Measurements from ENCODE around the gene CCDC181. TPM values are rescaled to one million over a fixed set of nuclear protein-coding genes. Genes with fewer than 3 reads are reported as not detected.

The CCDC181 gene
- total RNA-seq, 5 donors from 2014 or later (not counting 1 experiment from before 2014, with no cell fraction given) = not detected

DNA sequence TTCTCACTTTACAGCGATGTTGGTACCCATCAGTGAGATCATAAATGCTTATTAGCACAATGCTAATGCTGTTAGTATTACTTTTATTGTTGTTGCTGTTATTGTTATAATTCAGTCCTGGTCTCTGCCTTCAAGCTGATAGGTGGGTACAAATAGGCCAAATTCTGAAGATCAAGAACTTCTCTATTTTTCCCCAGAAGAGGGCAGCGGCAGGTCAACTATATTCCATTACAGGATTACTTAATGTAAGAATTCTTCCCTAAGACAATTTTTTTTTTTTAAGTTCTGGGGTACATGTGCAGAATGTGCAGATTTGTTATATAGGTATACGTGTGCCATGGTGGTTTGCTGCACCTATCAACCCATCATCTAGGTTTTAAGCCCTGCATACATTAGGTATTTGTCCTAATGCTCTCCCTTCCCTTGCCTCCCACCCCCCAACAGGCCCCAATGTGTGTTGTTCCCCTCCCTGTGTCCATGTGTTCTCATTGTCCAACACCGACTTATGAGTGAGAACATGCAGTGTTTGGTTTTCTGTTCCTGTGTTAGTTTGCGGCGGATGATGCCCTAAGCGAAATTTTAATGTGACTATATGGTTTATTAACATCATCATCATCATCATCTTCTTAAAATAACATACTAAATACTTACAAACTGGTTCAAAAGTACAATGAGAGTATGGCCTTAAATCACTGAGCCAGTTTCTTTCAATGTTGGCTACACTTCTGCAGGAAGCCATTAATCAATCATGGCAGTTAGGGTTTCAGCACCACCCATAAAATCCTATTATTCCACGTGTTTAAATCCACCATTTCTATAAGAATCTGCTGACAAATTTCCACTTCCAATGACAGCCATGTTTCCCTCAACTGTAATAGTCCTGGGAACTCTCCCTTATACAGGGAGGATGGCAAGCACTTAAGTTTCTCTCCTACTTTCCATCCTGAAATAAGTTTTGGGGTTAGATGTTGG is 39.3 kb upstream of the CCDC181 start:
- ChIA-PET CTCF (interaction anchor here in 1 of 2 donors (1.0 kb wide), 1 partner anchor 246 kb away, joined by 3 read pairs; no protein-coding TSS in a partner anchor), POLR2A (no interaction called here)
- no peaks in the 10 kb centered on the region for H3K9me3 ChIP-seq
- H3K4me1 ChIP-seq (ENCODE audit: control insufficient read depth in 1 of 2, extremely low read depth in 1 of 2, insufficient read depth in 2 of 2, low read length in 2 of 2) = no peaks in the 10 kb centered on the region
- H3K36me3 ChIP-seq (ENCODE audit: control insufficient read depth in 2 of 2, extremely low read depth in 1 of 2, insufficient read depth in 1 of 2, low read length in 1 of 2) = no peaks in the 10 kb centered on the region
- H3K4me1 Mint-ChIP-seq = no peaks in the 10 kb centered on the region
- H3K9me3 Mint-ChIP-seq = no peaks in the 10 kb centered on the region
- H3K27me3 Mint-ChIP-seq = no peaks in the 10 kb centered on the region
- H3K4me3 ChIP-seq (ENCODE audit: control insufficient read depth in 1 of 2, extremely low read depth in 1 of 2, low read length in 1 of 2) = no peak overlapping the region
- DNase-seq (peak in 5 of 35 experiments; percentile 2 to 43 (median 5)), ATAC-seq (replicated peaks in 1 of 4) (no peak)
- H3K27me3 ChIP-seq (replicated peaks in 1 of 2; ENCODE audit: control insufficient read depth in 2 of 2, extremely low read depth in 1 of 2, insufficient read depth in 2 of 2, low read length in 1 of 2) = no peaks in the 10 kb centered on the region
- H3K36me3 Mint-ChIP-seq = peaks cover 3% of the 10 kb centered on the region
- no peak overlapping the region for H3K4me3 Mint-ChIP-seq
- WGBS (ENCODE audit: insufficient coverage) = 80% methylated on average over 1 of the region's 8 CpGs
- H3K27ac ChIP-seq (ENCODE audit: low read length) = no peak overlapping the region
- H3K27ac Mint-ChIP-seq = no peak overlapping the region

DNA sequence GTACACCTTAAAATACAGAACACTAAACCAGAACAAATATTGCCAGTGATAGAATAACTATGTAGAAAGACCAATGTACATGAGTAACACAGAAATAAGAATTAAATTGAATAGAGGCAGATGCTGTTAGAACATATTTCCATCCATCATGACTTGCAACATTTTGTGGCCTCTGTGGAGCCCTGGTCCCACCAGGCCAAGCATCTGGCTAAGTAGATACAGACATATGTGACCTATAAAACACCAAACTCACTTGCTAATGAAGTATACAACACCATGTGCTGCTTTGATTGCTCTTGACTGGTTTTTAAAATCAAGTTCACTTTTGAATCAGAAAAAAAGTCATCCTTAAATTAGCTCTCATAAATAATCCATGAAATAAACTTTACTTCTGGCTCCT is 38.0 kb upstream of the CCDC181 start:
- ChIA-PET POLR2A (interaction anchor here in 1 of 2 donors (0.6 kb wide), 1 partner anchor 14 kb away, joined by 4 read pairs; no protein-coding TSS in a partner anchor), CTCF (interaction anchor here in 1 of 2 donors (0.7 to 1.7 kb wide), 3 partner anchors 85 to 1123 kb away, joined by 3 read pairs; no protein-coding TSS in a partner anchor)
- peaks cover 0 to 4% of the 10 kb centered on the region in 2 experiments for H3K27me3 ChIP-seq (replicated peaks in 1 of 2; ENCODE audit: control insufficient read depth in 2 of 2, extremely low read depth in 1 of 2, insufficient read depth in 2 of 2, low read length in 1 of 2)
- no peaks in the 10 kb centered on the region for H3K9me3 ChIP-seq
- no peak overlapping the region for H3K27ac ChIP-seq (ENCODE audit: low read length)
- no peak for DNase-seq
- Mint-ChIP-seq H3K4me3 (no peak overlapping the region), H3K9me3 (no peaks in the 10 kb centered on the region), H3K27me3 (peaks cover 0 to 10% of the 10 kb centered on the region in 2 donors), H3K27ac (no peak overlapping the region), H3K4me1 (peaks cover 0 to 5% (median 4%) of the 10 kb centered on the region in 3 donors), H3K36me3 (peaks cover 3% of the 10 kb centered on the region)
- no peak for ATAC-seq (replicated peaks in 1 of 4)
- peaks cover 0 to 4% of the 10 kb centered on the region in 2 experiments for H3K4me1 ChIP-seq (ENCODE audit: control insufficient read depth in 1 of 2, extremely low read depth in 1 of 2, insufficient read depth in 2 of 2, low read length in 2 of 2)
- H3K4me3 ChIP-seq (ENCODE audit: control insufficient read depth in 1 of 2, extremely low read depth in 1 of 2, low read length in 1 of 2) = no peak overlapping the region
- H3K36me3 ChIP-seq (ENCODE audit: control insufficient read depth in 2 of 2, extremely low read depth in 1 of 2, insufficient read depth in 1 of 2, low read length in 1 of 2) = no peaks in the 10 kb centered on the region

DNA sequence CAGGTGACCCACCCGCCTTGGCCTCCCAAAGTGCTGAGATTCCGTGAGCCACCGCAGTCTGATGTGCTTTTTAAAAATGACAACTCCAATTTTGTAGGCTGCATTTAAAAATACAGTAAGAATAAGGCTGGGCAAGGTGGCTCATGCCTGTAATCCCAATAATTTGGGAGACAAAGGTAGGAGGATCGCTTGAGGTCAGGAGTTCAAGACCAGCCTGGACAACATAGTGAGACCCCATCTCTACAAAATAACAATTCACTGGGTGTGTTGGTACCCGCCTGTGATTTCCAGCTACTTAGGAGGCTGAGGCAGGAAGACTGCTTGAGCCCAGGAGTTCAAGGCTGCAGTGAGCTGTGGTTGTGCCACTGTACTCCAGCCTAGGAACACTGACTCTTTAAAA is 35.1 kb upstream of the CCDC181 start:
- H3K36me3 Mint-ChIP-seq = peaks cover under 1% of the 10 kb centered on the region
- 100% methylated on average over 3 of the region's 5 CpGs for WGBS (ENCODE audit: insufficient coverage)

DNA sequence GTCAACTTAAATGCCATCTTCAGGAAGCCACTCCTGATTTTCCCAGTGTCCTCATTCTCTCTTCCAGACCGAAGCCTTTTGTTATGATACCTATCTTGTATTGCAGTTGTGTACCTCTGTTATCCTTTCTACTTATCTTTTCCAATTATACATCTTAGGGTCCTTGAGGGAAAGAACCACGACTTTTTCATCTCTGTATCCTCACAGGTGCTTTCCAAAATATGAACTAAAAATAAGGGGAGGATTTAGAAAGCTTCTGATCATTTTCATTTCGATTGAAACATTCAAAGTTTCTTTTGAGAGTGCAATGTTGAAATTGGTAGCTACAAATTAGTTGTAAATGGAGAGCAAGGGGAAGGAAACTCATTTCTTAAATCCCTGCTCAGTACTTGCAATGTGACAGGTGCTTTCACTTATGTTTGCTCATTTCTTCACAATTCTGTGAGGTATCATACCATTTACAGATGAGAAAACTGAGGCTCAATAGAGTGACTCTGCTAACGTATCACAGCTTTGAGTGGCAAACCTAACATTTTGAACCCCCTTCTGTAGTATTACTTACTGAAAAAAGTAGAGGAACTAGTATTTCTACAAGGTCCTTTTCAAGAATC is 34.2 kb upstream of the CCDC181 start:
- ChIA-PET CTCF (no interaction called here), POLR2A (no interaction called here)
- Histone ChIP-seq H3K27me3 (replicated peaks in 1 of 2; ENCODE audit: control insufficient read depth in 2 of 2, extremely low read depth in 1 of 2, insufficient read depth in 2 of 2, low read length in 1 of 2) (peaks cover 0 to 7% of the 10 kb centered on the region in 2 experiments), H3K27ac (ENCODE audit: low read length) (no peak overlapping the region), H3K9me3 (peaks cover 3% of the 10 kb centered on the region), H3K36me3 (ENCODE audit: control insufficient read depth in 2 of 2, extremely low read depth in 1 of 2, insufficient read depth in 1 of 2, low read length in 1 of 2) (no peaks in the 10 kb centered on the region), H3K4me1 (ENCODE audit: control insufficient read depth in 1 of 2, extremely low read depth in 1 of 2, insufficient read depth in 2 of 2, low read length in 2 of 2) (peaks cover 0 to 7% of the 10 kb centered on the region in 2 experiments), H3K4me3 (ENCODE audit: control insufficient read depth in 1 of 2, extremely low read depth in 1 of 2, low read length in 1 of 2) (no peak overlapping the region)
- Mint-ChIP-seq H3K27me3 (peaks cover 4 to 22% of the 10 kb centered on the region in 2 donors), H3K4me1 (peaks cover 5 to 12% (median 9%) of the 10 kb centered on the region in 3 donors), H3K9me3 (peaks cover 6 to 10% (median 7%) of the 10 kb centered on the region in 3 donors), H3K4me3 (peak overlapping the region in 1 of 3 donors; percentile 8), H3K27ac (no peak overlapping the region), H3K36me3 (no peaks in the 10 kb centered on the region)
- ATAC-seq (replicated peaks in 1 of 4) (no peak), DNase-seq (no peak)
- WGBS (ENCODE audit: insufficient coverage) = 50% methylated on average over 1 of the region's 4 CpGs

More for the DNA sequence above, 35.1 kb upstream of the CCDC181 start:
- Histone ChIP-seq H3K4me3 (ENCODE audit: control insufficient read depth in 1 of 2, extremely low read depth in 1 of 2, low read length in 1 of 2) (no peak overlapping the region), H3K9me3 (peaks cover 1% of the 10 kb centered on the region), H3K27ac (ENCODE audit: low read length) (no peak overlapping the region), H3K36me3 (ENCODE audit: control insufficient read depth in 2 of 2, extremely low read depth in 1 of 2, insufficient read depth in 1 of 2, low read length in 1 of 2) (no peaks in the 10 kb centered on the region), H3K27me3 (replicated peaks in 1 of 2; ENCODE audit: control insufficient read depth in 2 of 2, extremely low read depth in 1 of 2, insufficient read depth in 2 of 2, low read length in 1 of 2) (peaks cover 0 to 7% of the 10 kb centered on the region in 2 experiments), H3K4me1 (ENCODE audit: control insufficient read depth in 1 of 2, extremely low read depth in 1 of 2, insufficient read depth in 2 of 2, low read length in 2 of 2) (peaks cover 0 to 7% of the 10 kb centered on the region in 2 experiments)
- CTCF ChIA-PET = no interaction called here
- DNase-seq = no peak
- Mint-ChIP-seq H3K27me3 (peaks cover under 1 to 17% of the 10 kb centered on the region in 2 donors), H3K9me3 (peaks cover 0 to under 1% (median under 1%) of the 10 kb centered on the region in 3 donors), H3K4me3 (no peak overlapping the region), H3K4me1 (peaks cover 5 to 12% (median 9%) of the 10 kb centered on the region in 3 donors), H3K27ac (no peak overlapping the region)
- POLR2A ChIA-PET = no interaction called here
- no peak for ATAC-seq (replicated peaks in 1 of 4)

DNA sequence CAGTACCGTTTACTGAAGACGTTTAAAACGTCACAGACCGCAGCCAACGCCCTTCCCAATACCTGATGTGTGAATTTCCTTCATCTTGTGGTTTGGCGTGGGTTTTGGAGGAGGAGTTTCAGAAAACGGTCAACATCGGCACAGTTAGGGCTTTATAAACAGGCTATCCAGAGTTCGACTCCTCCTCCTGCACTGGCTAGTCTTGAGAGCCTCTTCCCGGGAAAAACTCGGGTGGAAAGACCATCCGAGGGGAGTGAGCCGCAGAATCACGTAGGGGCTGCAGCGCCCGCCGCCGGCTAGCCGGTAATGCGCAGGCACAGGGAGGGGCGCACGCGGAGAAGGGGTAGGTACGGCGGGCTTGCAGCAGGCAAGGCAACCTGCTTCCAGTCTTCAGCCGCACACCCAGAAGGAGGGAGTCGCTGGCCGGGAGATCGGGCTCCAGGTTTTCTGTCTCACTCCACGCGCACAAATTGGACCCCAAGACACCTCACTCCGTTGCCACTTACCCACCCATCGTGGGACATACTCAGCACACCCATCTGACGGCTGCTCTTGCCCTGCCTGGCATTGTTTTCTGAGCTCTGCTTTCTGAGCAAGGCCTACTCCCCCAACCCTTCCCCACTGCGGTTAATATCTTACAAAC is 33.0 kb upstream of the CCDC181 start:
- Mint-ChIP-seq H3K27ac (no peak overlapping the region), H3K4me3 (peak overlapping the region; percentile 8 to 61 (median 54)), H3K27me3 (peaks cover 7 to 24% of the 10 kb centered on the region in 2 donors), H3K4me1 (peaks cover 5 to 15% (median 12%) of the 10 kb centered on the region in 3 donors), H3K36me3 (no peaks in the 10 kb centered on the region), H3K9me3 (peaks cover 6 to 11% (median 7%) of the 10 kb centered on the region in 3 donors)
- ChIA-PET POLR2A (no interaction called here), CTCF (interaction anchor here in 1 of 2 donors (0.5 kb wide), 2 partner anchors 38 to 1059 kb away, joined by 3 read pairs; no protein-coding TSS in a partner anchor)
- Histone ChIP-seq H3K27ac (ENCODE audit: low read length) (no peak overlapping the region), H3K9me3 (peaks cover 5% of the 10 kb centered on the region), H3K4me1 (ENCODE audit: control insufficient read depth in 1 of 2, extremely low read depth in 1 of 2, insufficient read depth in 2 of 2, low read length in 2 of 2) (peaks cover 0 to 7% of the 10 kb centered on the region in 2 experiments), H3K36me3 (ENCODE audit: control insufficient read depth in 2 of 2, extremely low read depth in 1 of 2, insufficient read depth in 1 of 2, low read length in 1 of 2) (no peaks in the 10 kb centered on the region), H3K4me3 (ENCODE audit: control insufficient read depth in 1 of 2, extremely low read depth in 1 of 2, low read length in 1 of 2) (peak overlapping the region; percentile 38 to 50), H3K27me3 (replicated peaks in 1 of 2; ENCODE audit: control insufficient read depth in 2 of 2, extremely low read depth in 1 of 2, insufficient read depth in 2 of 2, low read length in 1 of 2) (peaks cover 0 to 7% of the 10 kb centered on the region in 2 experiments)
- DNase-seq = peak in 14 of 35 experiments; percentile 1 to 29 (median 8)
- WGBS (ENCODE audit: insufficient coverage) = 39% methylated on average over 23 of the region's 35 CpGs
- ATAC-seq (replicated peaks in 1 of 4) = peak in 3 of 4 experiments; percentile 32 to 47 (median 40)

DNA sequence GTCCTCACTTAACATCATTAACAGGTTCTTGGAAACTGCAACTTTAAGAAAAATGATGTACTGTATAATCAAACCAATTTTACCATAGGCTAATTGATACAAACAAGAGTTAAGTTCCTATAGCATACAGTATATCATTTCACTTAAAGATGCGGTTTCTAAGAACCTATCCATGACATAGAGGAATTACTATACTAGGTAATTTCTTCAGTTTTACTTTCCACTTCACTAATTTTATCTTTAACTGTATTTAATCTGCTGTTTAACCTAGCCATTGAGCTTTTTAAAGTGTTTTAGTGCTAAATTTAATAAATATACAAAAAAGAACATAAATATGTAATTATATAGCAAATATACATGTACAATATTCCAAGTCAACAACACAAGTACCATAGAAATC is 30.2 kb upstream of the CCDC181 start:
- ATAC-seq (replicated peaks in 1 of 4) (no peak), DNase-seq (no peak)
- POLR2A ChIA-PET = no interaction called here
- H3K4me1 Mint-ChIP-seq = peaks cover 5 to 15% (median 12%) of the 10 kb centered on the region in 3 donors
- Histone ChIP-seq H3K9me3 (peaks cover 5% of the 10 kb centered on the region), H3K27ac (ENCODE audit: low read length) (no peak overlapping the region), H3K36me3 (ENCODE audit: control insufficient read depth in 2 of 2, extremely low read depth in 1 of 2, insufficient read depth in 1 of 2, low read length in 1 of 2) (no peaks in the 10 kb centered on the region), H3K4me3 (ENCODE audit: control insufficient read depth in 1 of 2, extremely low read depth in 1 of 2, low read length in 1 of 2) (no peak overlapping the region), H3K27me3 (replicated peaks in 1 of 2; ENCODE audit: control insufficient read depth in 2 of 2, extremely low read depth in 1 of 2, insufficient read depth in 2 of 2, low read length in 1 of 2) (peaks cover 0 to 7% of the 10 kb centered on the region in 2 experiments), H3K4me1 (ENCODE audit: control insufficient read depth in 1 of 2, extremely low read depth in 1 of 2, insufficient read depth in 2 of 2, low read length in 2 of 2) (peaks cover 0 to 7% of the 10 kb centered on the region in 2 experiments)
- CTCF ChIA-PET = no interaction called here
- H3K36me3 Mint-ChIP-seq = no peaks in the 10 kb centered on the region
- peaks cover 6 to 11% (median 7%) of the 10 kb centered on the region in 3 donors for H3K9me3 Mint-ChIP-seq
- peaks cover 12 to 32% of the 10 kb centered on the region in 2 donors for H3K27me3 Mint-ChIP-seq
- no peak overlapping the region for H3K27ac Mint-ChIP-seq
- H3K4me3 Mint-ChIP-seq = no peak overlapping the region
- no CpG with 5 or more reads among the region's 1 CpG for WGBS (ENCODE audit: insufficient coverage)

All from T-cell (primary cell).